PC-3 (cell line): ENCODE measurements around the gene SNAPC2.
"Not testable (repeated sequence)": the region's sequence is repeated elsewhere in the genome, so short reads cannot be mapped to it uniquely, and the experiment has no call there.

Experiments
- CTCF ChIP-seq: fragments of 300-600 bp; sonication (generic); conservative IDR thresholded peaks from 2 replicates; pipeline ENCODE4 v1.5.1; 2017; ENCODE audit warnings: antibody characterized with exemption, low read depth, mild to moderate bottlenecking, low read length
- EZH2 ChIP-seq: fragments of 300-600 bp; sonication (generic); IDR thresholded peaks from one replicate; pipeline ENCODE4 v1.6.1; 2017; ENCODE audit warnings: antibody characterized with exemption, mild to moderate bottlenecking, low read length; ENCODE audit not compliant: unreplicated experiment
- EZH2phosphoT487 ChIP-seq: fragments of 300-600 bp; sonication (generic); IDR thresholded peaks from 2 replicates; pipeline ENCODE4 v1.6.1; 2018; ENCODE audit warnings: mild to moderate bottlenecking, antibody characterized with exemption, low read length, borderline replicate concordance

DNA sequence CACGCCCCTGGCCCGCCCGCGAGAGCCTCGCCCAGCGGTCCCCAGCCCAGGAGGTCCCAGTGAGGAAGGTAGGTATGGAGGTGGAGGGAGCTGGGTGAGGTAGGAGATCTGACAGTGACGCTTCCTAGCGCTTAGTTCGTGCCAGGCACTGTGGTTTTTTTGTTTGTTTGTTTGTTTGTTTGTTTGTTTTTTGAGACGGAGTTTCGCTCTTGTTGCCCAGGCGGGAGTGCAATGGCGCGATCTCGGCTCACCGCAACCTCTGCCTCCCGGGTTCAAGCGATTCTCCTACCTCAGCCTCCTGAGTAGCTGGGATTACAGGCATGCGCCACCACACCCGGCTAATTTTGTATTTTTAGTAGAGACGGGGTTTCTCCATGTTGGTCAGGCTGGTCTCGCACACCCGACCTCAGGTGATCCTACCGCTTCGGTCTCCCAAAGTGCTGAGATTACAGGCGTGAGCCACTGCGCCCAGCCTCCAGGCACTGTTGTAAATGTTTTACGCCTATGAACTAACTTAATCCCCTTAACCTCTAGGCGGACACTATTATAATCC, 2.0 kb upstream of the SNAPC2 start:
- not testable (repeated sequence) for TF ChIP-seq CTCF, EZH2, EZH2phosphoT487
